GM12865 (cell line): ENCODE data around the gene BDH1.

Experiments
- DNase-seq: peaks from one replicate; pipeline ENCODE4 v3.0.0; 2010; ENCODE audit warnings: low read depth
- H3K4me3 ChIP-seq: 2 replicates; pipeline ENCODE4 v1.5.1; 2011; ENCODE audit warnings: mild to moderate bottlenecking, low read depth, low read length, control low read depth
- TF ChIP-seq, protein P1 (sequence below): IDR thresholded peaks from 2 replicates; pipeline ENCODE4 v1.5.1; 2011; ENCODE audit warnings: low read length, control low read depth, low read depth, inconsistent platforms; ENCODE audit not compliant: insufficient read depth; ENCODE audit errors: missing control alignments

Gene BDH1

DNA sequence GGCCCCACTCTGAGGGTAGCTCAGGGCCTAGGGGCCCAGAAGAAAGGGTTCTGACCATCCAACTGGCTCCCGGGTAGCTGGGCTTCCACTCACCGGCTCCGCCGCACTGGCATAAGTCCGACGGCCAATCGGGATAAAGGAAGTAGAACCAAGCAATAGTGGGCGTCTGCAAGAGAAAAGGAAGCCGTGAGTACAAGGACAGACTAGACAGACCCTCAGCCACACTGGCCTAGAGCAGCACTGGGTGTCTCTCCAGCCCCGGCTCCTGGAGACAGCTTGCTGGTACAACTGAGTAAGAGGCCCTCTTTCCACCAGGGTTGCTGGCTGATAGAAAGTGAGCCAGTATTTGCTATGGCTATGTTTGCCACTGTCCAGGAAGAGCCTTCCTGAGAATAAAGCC is 22.4 kb downstream of the BDH1 start:
- no peak overlapping the region for H3K4me3 ChIP-seq
- TF ChIP-seq, protein P1, sequence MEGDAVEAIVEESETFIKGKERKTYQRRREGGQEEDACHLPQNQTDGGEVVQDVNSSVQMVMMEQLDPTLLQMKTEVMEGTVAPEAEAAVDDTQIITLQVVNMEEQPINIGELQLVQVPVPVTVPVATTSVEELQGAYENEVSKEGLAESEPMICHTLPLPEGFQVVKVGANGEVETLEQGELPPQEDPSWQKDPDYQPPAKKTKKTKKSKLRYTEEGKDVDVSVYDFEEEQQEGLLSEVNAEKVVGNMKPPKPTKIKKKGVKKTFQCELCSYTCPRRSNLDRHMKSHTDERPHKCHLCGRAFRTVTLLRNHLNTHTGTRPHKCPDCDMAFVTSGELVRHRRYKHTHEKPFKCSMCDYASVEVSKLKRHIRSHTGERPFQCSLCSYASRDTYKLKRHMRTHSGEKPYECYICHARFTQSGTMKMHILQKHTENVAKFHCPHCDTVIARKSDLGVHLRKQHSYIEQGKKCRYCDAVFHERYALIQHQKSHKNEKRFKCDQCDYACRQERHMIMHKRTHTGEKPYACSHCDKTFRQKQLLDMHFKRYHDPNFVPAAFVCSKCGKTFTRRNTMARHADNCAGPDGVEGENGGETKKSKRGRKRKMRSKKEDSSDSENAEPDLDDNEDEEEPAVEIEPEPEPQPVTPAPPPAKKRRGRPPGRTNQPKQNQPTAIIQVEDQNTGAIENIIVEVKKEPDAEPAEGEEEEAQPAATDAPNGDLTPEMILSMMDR = no peak
- no peak for DNase-seq

DNA sequence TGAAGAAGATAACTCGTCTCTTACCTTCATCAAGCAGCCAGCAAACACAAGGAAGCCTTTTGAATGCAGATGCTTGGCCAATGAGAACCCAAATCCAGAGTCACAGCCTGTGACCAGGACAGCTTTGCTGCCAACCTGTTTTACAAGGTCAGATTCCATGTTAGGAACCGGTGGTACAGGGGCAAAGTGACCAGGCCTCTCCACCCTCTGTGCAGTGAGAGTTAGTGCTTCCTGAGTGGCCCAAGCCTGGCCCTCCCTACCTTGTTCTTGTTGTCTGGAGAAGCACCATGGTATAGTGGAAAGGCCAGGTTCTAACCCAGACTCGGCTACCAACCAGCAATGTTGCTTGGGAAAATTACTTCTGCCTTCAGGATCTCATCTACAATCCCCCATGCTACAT is 23.4 kb downstream of the BDH1 start:
- DNase-seq = no peak
- H3K4me3 ChIP-seq = no peak overlapping the region
- TF ChIP-seq, protein P1 = no peak

DNA sequence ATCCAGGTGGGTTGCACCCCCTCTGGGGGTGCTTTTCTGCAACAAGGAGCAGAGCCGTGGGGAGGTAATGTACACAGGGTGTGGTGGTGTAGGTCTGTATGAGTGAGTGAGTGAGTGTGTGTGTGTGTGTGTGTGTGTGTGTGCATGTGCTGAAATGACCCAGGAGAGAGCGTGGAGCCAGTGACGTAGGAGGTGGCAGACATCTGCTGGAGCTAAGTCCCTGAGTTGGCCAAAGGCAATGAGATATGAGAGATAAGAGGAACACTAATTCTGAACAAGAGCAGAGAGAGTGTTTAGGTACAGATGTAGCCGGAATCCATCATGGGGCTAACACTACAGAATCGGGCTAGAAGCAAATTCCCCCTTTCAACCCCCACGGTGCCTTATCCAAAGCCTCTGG is 27.6 kb downstream of the BDH1 start:
- no peak overlapping the region for H3K4me3 ChIP-seq
- TF ChIP-seq, protein P1 = no peak
- no peak for DNase-seq

DNA sequence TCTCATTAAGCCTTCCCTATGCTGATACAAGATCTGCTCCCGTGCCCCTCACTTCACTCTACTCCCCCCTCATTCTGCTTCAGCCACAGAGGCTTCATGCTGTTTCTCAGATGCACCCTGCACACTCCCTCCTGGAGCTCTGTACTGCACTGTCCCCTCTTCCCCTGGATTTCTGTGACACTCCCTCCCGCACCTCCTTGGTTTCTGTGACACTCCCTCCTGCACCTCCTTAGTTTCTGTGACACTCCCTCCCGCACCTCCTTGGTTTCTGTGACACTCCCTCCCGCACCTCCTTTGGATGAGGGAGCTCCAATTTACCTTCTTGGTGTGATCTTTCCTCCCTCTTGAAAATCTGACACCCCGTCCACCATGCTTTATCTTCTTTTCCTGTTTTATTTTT is 28.2 kb downstream of the BDH1 start:
- no peak overlapping the region for H3K4me3 ChIP-seq
- DNase-seq = no peak
- TF ChIP-seq, protein P1 = no peak

DNA sequence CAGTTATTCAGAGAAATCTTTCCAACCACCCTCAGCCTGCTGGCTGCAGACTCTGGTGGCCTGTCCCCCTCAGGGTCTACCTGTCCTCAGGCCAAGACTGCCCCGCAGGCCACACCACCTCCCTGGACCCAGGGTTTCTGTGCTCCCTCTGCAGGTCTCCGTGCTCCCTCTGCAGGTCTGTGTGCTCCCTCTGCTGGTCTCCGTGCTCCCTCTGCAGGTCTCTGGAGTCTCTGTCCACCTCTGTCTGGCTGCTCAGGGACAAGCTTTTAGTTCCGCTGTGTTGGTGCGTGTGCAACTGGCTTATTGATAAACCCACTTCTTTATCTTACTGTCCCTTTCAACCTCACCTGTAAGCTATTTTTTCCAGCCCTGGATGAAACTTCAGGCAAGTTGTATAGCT is 30.1 kb downstream of the BDH1 start:
- no peak for DNase-seq
- TF ChIP-seq, protein P1 = no peak
- no peak overlapping the region for H3K4me3 ChIP-seq

DNA sequence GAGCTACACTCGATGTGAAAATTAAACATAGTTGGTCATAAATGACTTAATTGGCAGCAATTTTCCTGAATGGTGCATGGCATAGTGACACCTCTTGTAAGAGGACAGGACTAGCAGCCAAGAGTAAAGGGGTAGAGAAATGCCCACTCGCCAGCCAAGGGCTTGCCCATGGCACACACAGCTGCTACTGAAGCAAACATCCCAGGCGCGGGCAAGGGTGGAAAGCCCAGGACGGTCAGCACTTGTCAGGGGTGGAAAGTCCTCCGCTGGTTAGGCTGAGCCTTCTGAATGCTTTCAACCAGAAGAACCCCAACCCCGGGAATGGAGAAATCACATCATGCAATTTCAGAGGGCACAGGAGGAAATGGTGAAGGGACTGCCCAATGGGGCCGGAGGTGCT is 31.6 kb downstream of the BDH1 start:
- DNase-seq = no peak
- TF ChIP-seq, protein P1 = no peak
- no peak overlapping the region for H3K4me3 ChIP-seq

DNA sequence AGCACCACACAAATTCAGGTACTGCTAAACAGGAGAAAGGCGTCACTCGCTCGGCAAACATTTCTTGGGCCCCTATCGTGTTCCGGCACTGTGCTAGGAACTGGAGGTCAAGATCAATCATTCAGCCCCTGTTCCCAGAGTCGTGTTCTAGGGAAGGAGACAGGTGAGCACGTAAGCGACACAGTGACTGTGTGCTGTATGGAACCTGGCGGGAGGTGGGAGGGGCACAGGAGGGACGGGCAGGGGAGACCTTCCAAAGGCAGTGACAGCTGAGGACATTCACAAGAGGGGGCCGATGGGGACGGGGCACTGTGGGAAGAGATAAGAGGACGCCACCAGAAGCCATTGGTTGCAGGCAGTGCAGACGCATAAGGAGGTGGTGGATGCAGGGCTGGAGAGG is 32.2 kb downstream of the BDH1 start:
- DNase-seq = no peak
- H3K4me3 ChIP-seq = no peak overlapping the region
- TF ChIP-seq, protein P1 = no peak
